Fibroblast of skin of abdomen (primary cell): ENCODE results near the gene LRRC3.

ENCODE experiments used
- DNase-seq: peaks from one replicate; pipeline ENCODE4 v3.0.0-alpha.2; 2013

The LRRC3 gene

GRCh38 chr21:44438531-44439210, 16.6 kb upstream of the LRRC3 start:
- DNase-seq: no peak

DNA sequence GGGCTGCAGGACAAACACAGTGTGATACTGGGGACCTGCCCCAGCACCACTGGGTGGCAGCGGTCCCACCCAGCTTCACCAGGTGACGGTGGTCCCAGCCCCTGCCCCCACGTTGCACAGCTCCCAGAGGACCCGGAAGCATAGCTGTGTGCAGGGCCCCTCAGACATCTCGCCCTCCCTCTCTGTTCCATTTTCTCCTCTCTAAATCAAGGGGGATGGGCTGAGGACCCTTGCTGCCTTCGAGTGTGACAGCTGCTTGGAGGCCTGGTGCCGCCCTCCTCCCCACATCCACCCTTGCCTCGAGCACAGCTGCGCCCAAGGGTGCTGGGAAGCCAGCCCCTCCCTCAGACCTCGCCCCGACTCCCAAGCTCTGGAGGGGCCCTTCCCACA, 16.1 kb upstream of the LRRC3 start:
- DNase-seq: no peak

- DNase-seq: no peak
Measured at GRCh38 chr21:44440241-44441040, 14.9 kb upstream of the LRRC3 start.

GRCh38 chr21:44441041-44441400, 14.3 kb upstream of the LRRC3 start:
- no peak for DNase-seq

- no peak for DNase-seq
Measured at GRCh38 chr21:44441581-44442265, 13.6 kb upstream of the LRRC3 start.

- no peak for DNase-seq
Measured at GRCh38 chr21:44442266-44443125, 12.8 kb upstream of the LRRC3 start.

- DNase-seq: no peak
Measured at GRCh38 chr21:44443291-44443890, 11.9 kb upstream of the LRRC3 start.

- no peak for DNase-seq
Measured at GRCh38 chr21:44443891-44444285, 11.4 kb upstream of the LRRC3 start.

GRCh38 chr21:44444286-44444931, 10.9 kb upstream of the LRRC3 start:
- DNase-seq: no peak

- DNase-seq: no peak
Measured at GRCh38 chr21:44445145-44445812, 10.0 kb upstream of the LRRC3 start.

DNA sequence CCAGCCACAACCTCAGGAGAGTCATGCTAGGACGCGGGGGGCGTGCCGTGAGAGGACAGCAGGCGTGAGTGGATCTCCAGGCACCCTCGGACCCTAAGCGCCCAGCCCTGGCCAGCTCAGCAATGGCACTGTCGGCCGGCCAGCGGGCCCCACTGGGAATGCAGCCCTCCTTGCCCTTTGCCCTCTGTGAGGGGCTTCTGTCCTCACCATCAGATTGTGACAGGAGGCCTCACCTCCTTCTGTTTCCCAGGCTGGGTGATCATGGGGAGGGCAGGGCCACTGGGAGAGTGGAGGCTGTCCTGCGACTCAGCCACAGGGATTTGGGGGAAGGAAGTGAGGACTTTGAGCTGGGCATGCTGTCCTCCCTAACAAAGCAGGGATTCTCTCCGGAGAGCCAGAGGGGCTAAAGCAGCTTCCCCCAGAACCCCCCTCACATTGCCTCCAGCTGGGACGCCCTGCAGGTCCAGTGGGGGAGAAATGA, 6.6 kb upstream of the LRRC3 start:
- DNase-seq: no peak

DNA sequence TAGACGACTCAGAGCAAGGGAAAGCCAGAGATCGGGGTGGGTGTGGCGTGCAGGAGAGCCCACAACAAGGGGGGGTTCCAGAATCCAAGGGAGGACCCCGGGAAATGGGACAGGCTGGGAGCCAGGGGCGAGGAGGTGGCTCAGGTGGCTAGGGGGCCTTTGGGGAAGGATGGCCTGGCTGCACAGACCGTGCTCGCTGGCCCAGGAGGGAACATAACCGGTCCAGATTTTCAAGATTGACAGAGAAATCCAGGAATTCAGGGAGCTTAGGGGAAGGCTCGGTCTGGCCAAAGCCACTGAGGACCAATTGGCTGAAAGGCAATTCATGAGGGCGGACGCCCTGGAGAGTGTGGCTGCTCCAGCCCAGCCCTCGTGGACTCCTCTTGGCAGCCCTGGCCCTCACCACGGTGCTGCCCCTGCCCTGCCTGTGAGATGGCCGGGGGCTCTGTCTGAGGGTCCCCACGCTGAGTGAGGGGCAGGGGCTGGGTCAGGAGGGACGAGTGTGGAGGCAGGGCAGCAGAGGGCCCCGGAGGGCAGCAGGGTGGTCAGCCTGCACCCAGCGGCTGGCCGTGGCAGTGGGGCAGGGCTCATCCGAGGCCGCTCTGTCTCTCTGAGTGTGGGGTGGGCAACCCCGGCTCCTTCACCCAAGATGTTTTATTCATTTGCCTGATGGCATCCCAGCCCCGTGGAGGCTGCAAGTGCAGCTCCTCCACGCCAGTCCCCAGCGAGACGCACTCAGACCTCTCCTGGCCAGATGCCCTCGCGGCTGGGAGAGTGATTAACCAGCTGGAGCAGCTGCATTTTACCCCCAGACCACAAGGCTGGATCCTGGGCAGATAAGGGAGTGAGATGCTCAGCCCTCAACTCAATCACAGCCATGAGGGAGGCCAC, 5.6 kb upstream of the LRRC3 start:
- DNase-seq: no peak

- no peak for DNase-seq
Measured at GRCh38 chr21:44450402-44450801, 4.9 kb upstream of the LRRC3 start.

- no peak for DNase-seq
Measured at GRCh38 chr21:44450999-44451398, 4.3 kb upstream of the LRRC3 start.

DNA sequence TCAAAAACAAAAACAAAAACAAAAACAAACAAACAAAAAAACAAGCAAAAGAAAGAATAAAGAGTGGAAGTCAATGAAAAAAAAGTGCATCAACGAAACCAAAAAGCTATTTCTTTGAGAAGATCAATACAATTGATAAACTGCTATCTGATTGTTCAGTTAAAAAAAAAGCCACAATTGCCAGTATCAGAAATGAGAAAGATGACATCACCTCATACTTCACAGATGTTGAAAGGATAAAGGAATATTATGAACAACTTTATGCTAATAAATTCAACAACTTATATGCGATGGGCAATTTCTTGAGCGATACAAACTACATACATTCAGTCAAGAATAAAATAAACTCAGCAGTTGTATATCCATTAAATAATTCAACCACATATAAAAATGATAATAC, 2.2 kb upstream of the LRRC3 start:
- DNase-seq: no peak

DNA sequence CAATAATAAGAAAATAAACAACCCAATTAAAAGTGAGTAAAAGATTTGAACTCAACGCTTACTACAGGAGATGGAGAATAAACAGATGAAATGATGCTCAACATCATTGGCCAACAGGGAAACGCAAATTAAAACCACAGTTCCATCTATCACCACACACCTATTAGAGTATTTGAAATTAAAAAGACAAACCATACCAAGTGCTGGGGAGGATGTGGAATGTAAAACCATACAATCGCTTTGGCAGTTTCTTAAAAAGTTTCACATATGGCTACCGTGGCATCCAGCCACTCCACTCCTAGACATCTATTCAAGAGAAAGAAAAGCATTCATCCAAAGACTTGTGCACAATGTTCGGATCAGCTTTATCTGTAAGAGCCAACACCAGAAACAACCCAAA, 1.3 kb upstream of the LRRC3 start:
- no peak for DNase-seq

- DNase-seq: peak; percentile 8
Measured at GRCh38 chr21:44455524-44456213, 359 bp downstream of the LRRC3 start.

- DNase-seq: no peak
Measured at GRCh38 chr21:44456214-44456914, 1.1 kb downstream of the LRRC3 start.
